ENCODE data around the gene MX1.
A peak's percentile ranks its signal among the peaks of the same experiment; 100 is the strongest.

The MX1 gene

GRCh38 chr21:41433566-41433965 lies 7.5 kb downstream of the MX1 start:
- DNase-seq = no peak

- no peak for DNase-seq
Observed at GRCh38 chr21:41435706-41436105, 9.7 kb downstream of the MX1 start.

GRCh38 chr21:41437729-41438128 lies 11.7 kb downstream of the MX1 start:
- DNase-seq = no peak

GRCh38 chr21:41438425-41439113 lies 12.5 kb downstream of the MX1 start:
- DNase-seq = no peak

- DNase-seq = no peak
Observed at GRCh38 chr21:41439248-41439647, 13.2 kb downstream of the MX1 start.

- DNase-seq = no peak
Observed at GRCh38 chr21:41441546-41441945, 15.5 kb downstream of the MX1 start.

- DNase-seq = no peak
Observed at GRCh38 chr21:41442481-41443186, 16.6 kb downstream of the MX1 start.

GRCh38 chr21:41443562-41443961 lies 17.5 kb downstream of the MX1 start:
- no peak for DNase-seq

- DNase-seq = no peak
Observed at GRCh38 chr21:41444703-41445464, 18.8 kb downstream of the MX1 start.

- no peak for DNase-seq
Observed at GRCh38 chr21:41445465-41445862, 19.4 kb downstream of the MX1 start.

GRCh38 chr21:41446586-41446985 lies 20.5 kb downstream of the MX1 start:
- no peak for DNase-seq

- no peak for DNase-seq
Observed at GRCh38 chr21:41447356-41447755, 21.3 kb downstream of the MX1 start.

- no peak for DNase-seq
Observed at GRCh38 chr21:41449613-41450012, 23.6 kb downstream of the MX1 start.

- no peak for DNase-seq
Observed at GRCh38 chr21:41451753-41452676, 26.0 kb downstream of the MX1 start.

- DNase-seq = no peak
Observed at GRCh38 chr21:41453198-41453597, 27.2 kb downstream of the MX1 start.

GRCh38 chr21:41453761-41454160 lies 27.7 kb downstream of the MX1 start:
- DNase-seq = no peak

- DNase-seq = no peak
Observed at GRCh38 chr21:41458121-41458520, 32.1 kb downstream of the MX1 start.

- no peak for DNase-seq
Observed at GRCh38 chr21:41458559-41458958, 32.5 kb downstream of the MX1 start.

GRCh38 chr21:41459884-41460534 lies 34.0 kb downstream of the MX1 start:
- DNase-seq = no peak

GRCh38 chr21:41460578-41461527 lies 34.8 kb downstream of the MX1 start:
- DNase-seq = peak; percentile 30

- DNase-seq = no peak
Observed at GRCh38 chr21:41465176-41465781, 39.2 kb downstream of the MX1 start.

Measured in activated T-cell treated with anti-CD3 and anti-CD28 coated beads for 4 hours (primary cell).